H1 (cell line): Measurements from ENCODE around the gene MRPL34. TPM values are rescaled to one million over a fixed set of nuclear protein-coding genes. Genes with fewer than 3 reads are reported as not detected.

Source experiments
- CTCF ChIA-PET: fragments of 300-600 bp; sonication (Branson Sonifier 250); formaldehyde crosslinking; loops from one replicate; lab custom pipeline; 2021; ENCODE audit not compliant: partially characterized antibody; lab: Charles Lee
- POLR2A ChIA-PET: fragments of 300-600 bp; sonication (Branson Sonifier 250); formaldehyde crosslinking; loops from one replicate; lab custom pipeline; 2021; ENCODE audit warnings: inconsistent platforms; ENCODE audit not compliant: partially characterized antibody; lab: Charles Lee
- DNase-seq, 2 experiments: peaks; one replicate each; pipeline versions ENCODE4 v3.0.0 to v3.0.0-alpha.2; 2010 to 2022; ENCODE audit warnings: low spot score in 2 of 2, low read depth in 1 of 2, mixed read lengths in 1 of 2
- FAIRE-seq: peaks from 2 replicates; lab custom pipeline; 2011; peaks lifted over from hg19 to GRCh38; lab: Jason Lieb, UNC
- H2AFZ ChIP-seq: 2 replicates; pipeline ENCODE4 v1.8.1; 2012; ENCODE audit warnings: low read length, inconsistent platforms
- H2AK5ac ChIP-seq: 2 replicates; pipeline ENCODE4 v1.6.1; 2013; ENCODE audit warnings: low read depth, low read length
- H2BK120ac ChIP-seq: replicated peaks from 2 replicates; pipeline ENCODE3; 2013; ENCODE audit warnings: low read depth, low read length, inconsistent platforms
- H2BK12ac ChIP-seq: 2 replicates; pipeline ENCODE4 v1.6.1; 2013; ENCODE audit warnings: low read depth, low read length
- H2BK15ac ChIP-seq: 2 replicates; pipeline ENCODE4 v1.6.1; 2013; ENCODE audit warnings: low read length
- H2BK20ac ChIP-seq: 2 replicates; pipeline ENCODE4 v1.6.1; 2013; ENCODE audit warnings: low read length
- H2BK5ac ChIP-seq: 2 replicates; pipeline ENCODE4 v1.6.1; 2013; ENCODE audit warnings: low read depth, low read length
- H3K14ac ChIP-seq: 2 replicates; pipeline ENCODE4 v1.6.1; 2013; ENCODE audit warnings: inconsistent platforms; ENCODE audit not compliant: insufficient read length
- H3K18ac ChIP-seq: 2 replicates; pipeline ENCODE4 v1.6.1; 2013; ENCODE audit warnings: low read length; ENCODE audit errors: extremely low read depth
- H3K23ac ChIP-seq: 2 replicates; pipeline ENCODE4 v1.6.1; 2013; ENCODE audit warnings: inconsistent platforms; ENCODE audit not compliant: insufficient read length
- H3K23me2 ChIP-seq: 2 replicates; pipeline ENCODE4 v1.6.1; 2013; ENCODE audit warnings: low read depth, low read length
- H3K27ac ChIP-seq: 2 replicates; pipeline ENCODE4 v1.6.1; 2011; ENCODE audit warnings: low read depth, low read length, inconsistent platforms
- H3K27me3 ChIP-seq, 4 experiments: replicated peaks in 1 of 4; 1 replicate in 1 of 4; 2 replicates in 3 of 4; pipeline versions ENCODE4 v1.6.1 to v1.8.1; 2011 to 2013; ENCODE audit warnings: low read length in 3 of 4, mild to moderate bottlenecking in 3 of 4, inconsistent platforms in 2 of 4, mixed read lengths in 2 of 4, moderate library complexity in 1 of 4; ENCODE audit not compliant: control insufficient read depth in 3 of 4, insufficient read depth in 3 of 4; ENCODE audit errors: extremely low read depth in 1 of 4
- H3K36me3 ChIP-seq, 4 experiments: 2 replicates each; pipeline versions ENCODE4 v1.6.1 to v1.8.1; 2011 to 2013; ENCODE audit warnings: mild to moderate bottlenecking in 4 of 4, low read length in 3 of 4, moderate library complexity in 2 of 4, control low read depth in 1 of 4, inconsistent platforms in 1 of 4; ENCODE audit not compliant: insufficient read depth in 4 of 4, control insufficient read depth in 2 of 4
- H3K4ac ChIP-seq: replicated peaks from 2 replicates; pipeline ENCODE3; 2013; ENCODE audit warnings: low read length, low read depth, mixed read lengths, inconsistent platforms; ENCODE audit not compliant: insufficient read length
- H3K4me1 ChIP-seq, 4 experiments: replicated peaks in 1 of 4; 1 replicate in 1 of 4; 2 replicates in 3 of 4; pipeline versions ENCODE4 v1.6.1 to v1.8.1; 2011 to 2013; ENCODE audit warnings: low read length in 3 of 4, inconsistent platforms in 2 of 4, mixed read lengths in 1 of 4; ENCODE audit not compliant: insufficient read depth in 4 of 4, control insufficient read depth in 3 of 4
- H3K4me2 ChIP-seq, 2 experiments: 2 replicates each; pipeline versions ENCODE4 v1.6.1 to v1.8.1; 2011 to 2013; ENCODE audit warnings: low read depth in 2 of 2, low read length in 2 of 2, control low read depth in 1 of 2, inconsistent platforms in 1 of 2, mild to moderate bottlenecking in 1 of 2; ENCODE audit not compliant: insufficient read depth in 1 of 2
- H3K4me3 ChIP-seq, 4 experiments: fragments of 200-600, 300-600 bp in 1 of 4; sonication (generic), shearing (Covaris generic), sonication (Bioruptor Twin) in 1 of 4; 2 replicates each; pipeline versions ENCODE4 v1.5.1 to v1.8.1; 2011 to 2016; ENCODE audit warnings: low read length in 4 of 4, low read depth in 3 of 4, control low read depth in 2 of 4, inconsistent platforms in 2 of 4, mild to moderate bottlenecking in 2 of 4, mixed read lengths in 1 of 4, moderate library complexity in 1 of 4; ENCODE audit not compliant: insufficient read depth in 2 of 4; ENCODE audit errors: extremely low read depth in 1 of 4
- H3K56ac ChIP-seq: replicated peaks from 2 replicates; pipeline ENCODE3; 2013; ENCODE audit warnings: low read depth, mild to moderate bottlenecking, mixed read lengths, low read length, inconsistent platforms; ENCODE audit not compliant: insufficient read length
- H3K79me1 ChIP-seq: 2 replicates; pipeline ENCODE4 v1.6.1; 2013; ENCODE audit warnings: low read depth, low read length, control low read depth
- H3K79me2 ChIP-seq, 2 experiments: 2 replicates each; pipeline versions ENCODE4 v1.6.1 to v1.8.1; 2012 to 2013; ENCODE audit warnings: low read length in 2 of 2, mild to moderate bottlenecking in 2 of 2, inconsistent platforms in 1 of 2; ENCODE audit not compliant: insufficient read depth in 2 of 2, control insufficient read depth in 1 of 2
- H3K9ac ChIP-seq, 4 experiments: replicated peaks in 1 of 4; 1 replicate in 1 of 4; 2 replicates in 3 of 4; pipeline versions ENCODE4 v1.6.1 to v1.8.1; 2011 to 2013; ENCODE audit warnings: low read depth in 3 of 4, low read length in 3 of 4, control low read depth in 2 of 4, mild to moderate bottlenecking in 2 of 4, moderate library complexity in 2 of 4, inconsistent platforms in 1 of 4; ENCODE audit errors: extremely low read depth in 1 of 4
- H3K9me3 ChIP-seq, 2 experiments: 2 replicates each; pipeline versions ENCODE4 v1.6.1 to v1.8.1; 2012 to 2013; ENCODE audit warnings: mild to moderate bottlenecking in 2 of 2, moderate library complexity in 2 of 2, control low read depth in 1 of 2, inconsistent platforms in 1 of 2, low read depth in 1 of 2, low read length in 1 of 2, mixed read lengths in 1 of 2; ENCODE audit not compliant: insufficient read depth in 2 of 2
- H4K20me1 ChIP-seq, 2 experiments: replicated peaks in 1 of 2; 2 replicates each; pipeline versions ENCODE3 to v1.8.1; 2011 to 2013; ENCODE audit warnings: inconsistent platforms in 2 of 2, low read length in 2 of 2, mild to moderate bottlenecking in 1 of 2; ENCODE audit not compliant: insufficient read depth in 2 of 2, control insufficient read depth in 1 of 2
- H4K5ac ChIP-seq: 2 replicates; pipeline ENCODE4 v1.6.1; 2013; ENCODE audit warnings: low read length, low read depth, mixed read lengths, inconsistent platforms; ENCODE audit not compliant: insufficient read length
- H4K8ac ChIP-seq: 2 replicates; pipeline ENCODE4 v1.8.0; 2013; ENCODE audit warnings: mild to moderate bottlenecking, moderate library complexity, low read length, inconsistent platforms; ENCODE audit not compliant: insufficient read depth; ENCODE audit errors: extremely low read depth
- H4K91ac ChIP-seq: replicated peaks from 2 replicates; pipeline ENCODE3; 2013; ENCODE audit warnings: low read length, mixed read lengths, inconsistent platforms; ENCODE audit not compliant: insufficient read length
- SP1 ChIP-seq: IDR thresholded peaks from 2 replicates; pipeline ENCODE4 v1.6.1; 2011; ENCODE audit warnings: low read depth, low read length
- TEAD4 ChIP-seq: IDR thresholded peaks from 2 replicates; pipeline ENCODE4 v1.6.1; 2012; ENCODE audit warnings: low read depth, low read length, inconsistent platforms, mixed read lengths
- WGBS, 2 experiments: shearing (Covaris generic) in 1 of 2; methylation state at CpG; one replicate each; pipeline versions ENCODE4 v1.1.6 to v1.1.7; 2013 to 2015; ENCODE audit warnings: low lambda C conversion rate in 2 of 2, mixed read lengths in 2 of 2, inconsistent platforms in 1 of 2, low coverage in 1 of 2, missing lambda C conversion rate in 1 of 2; ENCODE audit not compliant: insufficient replicate concordance in 2 of 2, insufficient coverage in 1 of 2, insufficient read length in 1 of 2; ENCODE audit errors: extremely low coverage in 1 of 2, missing lambda C conversion rate in 1 of 2; 5-methylcytosine and 5-hydroxymethylcytosine counted together
- polyA plus RNA-seq, 7 experiments: library from polyadenylated mRNA; depleted of rRNA in 3 of 7; stranded (reverse) in 5 of 7; unstranded in 2 of 7; fragments of >200 nt in 5 of 7; fragments of 200-250 nt in 2 of 7; gene quantifications; 1 replicate in 5 of 7; 2 replicates in 1 of 7; 4 replicates in 1 of 7; pipeline versions ENCODE4 v1.2.1 to v1.2.3, GENCODE V29; 2011 to 2013; ENCODE audit warnings: missing spikeins in 2 of 7, mixed read lengths in 2 of 7
- total RNA-seq: library from RNA; stranded (reverse); fragmentation: NEBNext Ultra II Directional; extraction: Animal tissue kit (Norgen Biotek cat#: 25700); gene quantifications from 2 replicates; pipeline ENCODE4 v1.2.1, GENCODE V29; 2021

Gene MRPL34
- total and polyA plus RNA-seq, 2 of the 8 experiments (the other 6 are each of a cell fraction or from before 2014, with no cell fraction given) = 91.9 to 99.6 TPM

DNA sequence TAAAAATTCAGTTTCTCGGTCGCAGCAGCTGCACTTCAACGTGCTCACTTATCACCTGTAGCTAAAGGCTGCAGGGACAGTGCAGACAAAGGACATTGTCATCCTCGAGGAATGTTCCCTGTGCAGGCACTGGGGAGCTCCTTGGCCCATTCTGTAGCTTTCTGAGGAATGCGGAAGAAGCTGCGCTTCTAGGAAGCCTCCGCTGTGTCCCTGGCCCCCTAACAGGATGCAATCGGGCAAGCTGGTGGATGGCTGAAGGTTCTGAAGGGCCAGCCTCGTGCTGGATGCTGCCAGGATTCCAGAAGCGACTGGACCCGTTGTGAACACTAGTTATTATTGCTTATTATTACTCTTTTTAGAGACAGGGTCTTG, 20.9 kb downstream of the MRPL34 start:
- H3K27me3 ChIP-seq = no peaks in the 10 kb centered on the region; a peak in 1 of 7 replicates
- no peak overlapping the region for H2BK15ac ChIP-seq
- no peak for FAIRE-seq
- H3K79me1 ChIP-seq = peaks cover 2% of the 10 kb centered on the region; the same call in 1 of the 2 replicates
- ChIA-PET POLR2A (interaction anchor here (0.7 to 17.1 kb wide), 10 partner anchors 12 to 227 kb away, joined by 3 to 329 read pairs (median 4); partner anchors contain the start of genes ABHD8, ANO8, DDA1 and GTPBP3), CTCF (interaction anchor here (1.1 to 3.3 kb wide), 12 partner anchors 9 to 67 kb away, joined by 3 to 13 read pairs (median 5); partner anchors contain the start of genes ANO8, CCDC194, DDA1 and MRPL34)
- H2BK120ac ChIP-seq = no peak overlapping the region
- no peak overlapping the region for H3K56ac ChIP-seq
- no peak overlapping the region for H2AK5ac ChIP-seq
- no peak overlapping the region for H3K18ac ChIP-seq
- H2BK5ac ChIP-seq = no peak overlapping the region
- H3K9me3 ChIP-seq = no peaks in the 10 kb centered on the region
- H4K5ac ChIP-seq = no peak overlapping the region
- H3K23me2 ChIP-seq = peaks cover 6% of the 10 kb centered on the region; the same call in 1 of the 2 replicates
- no peak for DNase-seq
- no peak overlapping the region for H3K9ac ChIP-seq
- H3K36me3 ChIP-seq = peaks cover 0 to 16% (median 6%) of the 10 kb centered on the region in 4 experiments; a peak in 4 of 8 replicates
- no peak overlapping the region for H2BK20ac ChIP-seq
- peak overlapping the region; percentile 0; the same call in 1 of the 2 replicates for H2BK12ac ChIP-seq
- H4K91ac ChIP-seq = no peak overlapping the region
- no peak overlapping the region for H3K23ac ChIP-seq
- peak overlapping the region; percentile 72 to 83; a peak in 3 of 4 replicates for H3K4me2 ChIP-seq
- H3K14ac ChIP-seq = no peak overlapping the region
- H3K79me2 ChIP-seq = no peaks in the 10 kb centered on the region
- peak overlapping the region in 3 of 4 experiments; percentile 35 to 95 (median 60); a peak in 2 of 8 replicates for H3K4me3 ChIP-seq
- H3K4ac ChIP-seq = no peak overlapping the region
- peaks cover 0 to 22% (median 15%) of the 10 kb centered on the region in 4 experiments; a peak in 6 of 7 replicates for H3K4me1 ChIP-seq
- no peak overlapping the region for H2AFZ ChIP-seq
- H3K27ac ChIP-seq = 0 out of 2 replicates have a peak overlapping the region, but pooled peaks have one; percentile 2
- TF ChIP-seq SP1 (no peak), TEAD4 (0 out of 2 replicates have a peak, but pooled peaks have one; percentile 20)
- H4K20me1 ChIP-seq = peaks cover 3 to 9% of the 10 kb centered on the region in 2 experiments
- 90% methylated on average over 11 of the region's 11 CpGs; no CpG with 5 or more reads in 1 of the 2 experiments for WGBS, 2 experiments
- H4K8ac ChIP-seq = no peak overlapping the region
